ACHN (cell line): ENCODE results near the gene PITPNM2.

Source experiments
- DNase-seq: peaks from one replicate; pipeline ENCODE4 v3.0.0-alpha.2; 2015
- in situ Hi-C: cut with HindIII; loops from 2 replicates; pipeline ENCODE4 v1.10.0; 2017; ENCODE audit warnings: low sequenced_read_pairs, low pct_ligation_motif_present, low pct_unique_long_range_greater_than_20kb

Gene PITPNM2

GRCh38 chr12:123150744-123151456 is at the start of gene PITPNM2:
Gene PITPNM2 (minus strand): TSS chr12:123151090. CDS start chr12:123034590, 116,500 bp downstream.
- in situ Hi-C loops: no loop called here
- DNase-seq: peak; percentile 81

DNA sequence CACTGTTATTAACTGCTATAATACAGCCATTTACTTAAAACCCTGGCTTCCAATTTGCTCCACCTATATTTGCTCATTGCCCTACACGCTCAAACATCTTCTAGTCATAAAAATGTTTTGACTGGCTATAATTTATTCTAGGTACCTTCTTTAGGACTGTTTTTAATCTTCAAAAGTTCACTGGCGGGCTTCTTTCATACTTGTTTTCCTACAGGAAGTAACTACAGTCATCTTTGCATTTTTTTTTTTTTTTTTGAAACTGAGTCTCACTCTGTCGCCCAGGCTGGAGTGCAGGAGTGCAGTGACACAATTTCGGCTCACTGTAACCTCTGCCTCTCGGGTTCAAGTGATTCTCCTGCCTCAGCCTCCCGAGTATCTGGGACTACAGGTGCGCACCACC is 49.5 kb upstream of the PITPNM2 start:
- DNase-seq: no peak
- in situ Hi-C loops: no loop called here

DNA sequence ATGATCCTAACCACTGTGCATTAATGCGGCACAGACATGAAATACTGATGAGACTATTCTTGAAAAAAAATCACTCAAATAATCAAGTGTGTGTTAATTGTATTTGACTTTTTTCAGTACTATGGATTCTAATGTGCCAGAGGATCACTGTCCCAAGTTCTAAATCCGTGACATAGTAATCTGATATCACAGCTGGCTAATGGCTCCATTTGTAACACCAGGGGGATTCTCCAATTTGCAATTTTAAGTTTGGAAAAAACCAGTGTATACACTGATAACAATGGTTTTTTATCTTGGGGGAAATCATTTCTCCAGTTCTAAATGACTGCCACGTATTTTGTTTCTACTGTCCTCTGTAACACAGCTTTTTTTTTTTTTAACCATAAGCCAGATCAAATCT is 49.0 kb upstream of the PITPNM2 start:
- in situ Hi-C loops: no loop called here
- DNase-seq: no peak

- in situ Hi-C loops: no loop called here
- DNase-seq: no peak
Observed at GRCh38 chr12:123187637-123188036, 36.7 kb upstream of the PITPNM2 start.

GRCh38 chr12:123180171-123180570 is 29.3 kb upstream of the PITPNM2 start:
- no peak for DNase-seq
- in situ Hi-C loops: no loop called here

GRCh38 chr12:123171967-123172366 is 21.1 kb upstream of the PITPNM2 start:
- DNase-seq: no peak
- in situ Hi-C loops: no loop called here

DNA sequence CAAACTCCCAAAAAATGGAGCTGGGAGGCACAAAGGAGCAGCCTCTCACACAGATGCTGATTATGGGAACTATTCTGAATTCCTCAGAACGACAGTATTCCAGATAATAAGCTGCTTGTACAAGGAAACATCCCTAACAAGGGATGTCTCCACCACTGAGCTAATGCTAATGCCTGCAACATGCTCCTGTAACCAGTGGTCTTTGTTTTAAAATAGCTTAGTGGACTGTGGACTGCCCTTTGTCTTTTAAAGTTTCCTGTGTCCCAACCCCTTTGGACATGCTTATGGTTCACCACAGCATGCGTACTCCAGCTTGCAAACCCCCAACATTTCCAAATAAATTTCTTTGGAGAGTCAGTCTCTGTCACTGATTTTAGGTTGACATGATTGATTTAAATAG is 16.4 kb upstream of the PITPNM2 start:
- in situ Hi-C loops: no loop called here
- no peak for DNase-seq

DNA sequence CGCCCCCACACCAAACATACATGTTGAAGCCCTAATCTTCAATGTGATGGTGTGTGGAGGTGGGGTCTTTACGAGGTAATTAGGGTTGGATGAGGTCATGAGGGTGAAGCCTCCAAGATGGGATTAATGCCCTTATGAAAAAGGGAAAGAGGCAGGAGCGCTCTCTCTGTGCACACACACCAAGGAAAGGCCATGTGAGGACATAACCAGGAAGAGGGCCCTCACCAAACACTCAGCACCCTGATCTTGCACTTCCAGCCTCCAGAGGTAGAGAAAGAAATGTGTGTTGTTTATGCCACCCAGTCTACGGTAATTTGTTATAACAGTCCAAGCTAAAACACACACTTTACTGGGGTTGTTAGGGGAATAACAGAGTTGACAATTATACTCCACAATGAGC is 14.6 kb upstream of the PITPNM2 start:
- DNase-seq: no peak
- in situ Hi-C loops: no loop called here

DNA sequence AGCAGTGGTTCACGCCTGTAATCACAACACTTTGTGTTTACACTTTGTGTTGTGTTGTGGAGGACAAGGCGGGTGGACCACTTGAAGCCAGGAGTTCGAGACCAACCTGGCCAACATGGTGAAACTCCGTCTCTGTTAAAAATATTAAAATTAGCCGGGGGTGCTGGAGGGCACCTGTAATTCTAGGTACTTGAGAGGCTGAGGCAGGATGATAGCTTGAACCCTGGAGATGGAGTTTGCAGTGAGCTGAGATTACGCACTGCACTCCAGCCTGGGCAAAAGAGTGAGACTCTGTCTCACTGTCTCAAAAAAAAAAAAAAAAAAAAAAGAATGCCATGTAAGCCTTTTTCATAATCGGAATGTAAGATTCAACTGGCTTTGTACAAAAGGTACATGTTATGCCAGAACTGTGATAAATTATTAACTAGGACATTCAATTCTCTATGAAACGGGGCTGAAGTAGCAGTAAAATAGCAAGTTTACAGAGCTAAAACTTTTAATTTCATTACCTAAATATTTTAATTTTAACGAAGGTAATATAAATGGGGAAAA is 13.9 kb upstream of the PITPNM2 start:
- DNase-seq: peak; percentile 79
- in situ Hi-C loops: no loop called here

DNA sequence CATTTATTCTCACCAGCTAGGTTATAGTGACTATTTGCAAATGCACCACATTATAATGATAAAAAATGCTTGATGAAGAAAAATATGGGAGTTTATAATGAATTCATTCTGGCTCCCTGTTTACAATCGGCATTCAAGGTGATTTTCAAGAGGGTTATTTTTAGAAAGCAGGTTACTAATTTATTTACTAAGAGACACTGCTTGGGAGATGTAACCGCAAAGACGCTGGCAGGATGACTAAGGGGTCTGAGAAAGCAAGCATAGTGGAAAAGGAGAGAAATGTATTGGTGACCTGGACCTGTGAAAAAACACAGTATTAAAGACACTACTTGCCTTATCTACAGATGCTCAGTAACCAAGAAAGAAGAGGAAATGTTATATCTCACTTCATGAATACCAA is 13.3 kb upstream of the PITPNM2 start:
- in situ Hi-C loops: no loop called here
- DNase-seq: peak; percentile 96

DNA sequence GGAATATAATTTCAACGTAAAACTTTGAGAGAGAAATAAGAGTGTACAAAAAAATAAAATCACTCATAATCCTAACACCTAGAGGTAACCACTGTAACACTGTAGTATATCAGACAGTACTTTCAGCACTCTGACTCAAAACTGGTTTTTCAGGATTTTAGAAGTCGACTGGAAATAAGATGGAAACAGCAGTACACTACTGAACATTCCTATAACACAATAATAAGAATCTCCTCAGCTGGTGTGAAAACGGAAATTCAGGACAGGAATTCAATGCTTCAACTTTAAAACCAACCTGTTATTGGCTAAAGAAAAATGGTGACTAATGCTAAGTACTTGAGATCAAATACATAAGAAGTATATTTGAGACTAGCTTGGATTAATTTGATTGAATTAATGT is 12.3 kb upstream of the PITPNM2 start:
- in situ Hi-C loops: no loop called here
- no peak for DNase-seq

DNA sequence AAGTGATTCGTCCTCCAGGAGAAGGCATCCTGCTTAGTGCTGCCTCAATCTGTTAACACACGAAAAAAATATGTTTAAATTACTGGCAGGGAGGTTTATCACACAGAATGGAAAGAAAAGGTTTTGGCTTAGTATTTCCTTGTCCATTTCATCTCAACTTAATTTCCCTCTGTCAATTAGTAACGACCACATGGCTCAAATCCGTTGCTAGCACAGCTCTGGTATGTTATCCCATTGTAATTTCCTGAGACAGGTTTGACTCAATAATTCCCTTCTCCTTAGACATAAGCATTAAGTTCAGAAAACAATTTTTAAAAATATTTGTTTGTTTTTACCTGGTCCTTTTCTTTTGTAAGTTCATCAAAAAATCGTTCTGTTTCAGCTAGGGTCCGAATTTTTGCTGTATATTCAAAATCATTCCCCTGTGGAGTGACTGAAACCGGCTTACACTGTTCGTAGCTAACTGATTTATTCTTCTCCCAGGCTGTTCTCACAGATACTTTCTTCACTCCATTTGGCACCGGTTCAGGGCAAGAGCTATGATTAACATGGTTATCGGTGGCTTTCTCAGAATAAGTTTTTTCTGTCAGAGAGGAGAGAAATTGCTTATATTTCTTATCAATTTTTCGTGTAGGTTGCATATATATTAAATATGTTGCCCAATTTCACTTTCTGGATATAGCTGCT is 10.1 kb upstream of the PITPNM2 start:
- peak; percentile 89 for DNase-seq
- in situ Hi-C loops: no loop called here

- DNase-seq: no peak
- in situ Hi-C loops: no loop called here
Observed at GRCh38 chr12:123153906-123154305, 3.0 kb upstream of the PITPNM2 start.

GRCh38 chr12:123152833-123153232 is 1.9 kb upstream of the PITPNM2 start:
- in situ Hi-C loops: no loop called here
- DNase-seq: no peak

DNA sequence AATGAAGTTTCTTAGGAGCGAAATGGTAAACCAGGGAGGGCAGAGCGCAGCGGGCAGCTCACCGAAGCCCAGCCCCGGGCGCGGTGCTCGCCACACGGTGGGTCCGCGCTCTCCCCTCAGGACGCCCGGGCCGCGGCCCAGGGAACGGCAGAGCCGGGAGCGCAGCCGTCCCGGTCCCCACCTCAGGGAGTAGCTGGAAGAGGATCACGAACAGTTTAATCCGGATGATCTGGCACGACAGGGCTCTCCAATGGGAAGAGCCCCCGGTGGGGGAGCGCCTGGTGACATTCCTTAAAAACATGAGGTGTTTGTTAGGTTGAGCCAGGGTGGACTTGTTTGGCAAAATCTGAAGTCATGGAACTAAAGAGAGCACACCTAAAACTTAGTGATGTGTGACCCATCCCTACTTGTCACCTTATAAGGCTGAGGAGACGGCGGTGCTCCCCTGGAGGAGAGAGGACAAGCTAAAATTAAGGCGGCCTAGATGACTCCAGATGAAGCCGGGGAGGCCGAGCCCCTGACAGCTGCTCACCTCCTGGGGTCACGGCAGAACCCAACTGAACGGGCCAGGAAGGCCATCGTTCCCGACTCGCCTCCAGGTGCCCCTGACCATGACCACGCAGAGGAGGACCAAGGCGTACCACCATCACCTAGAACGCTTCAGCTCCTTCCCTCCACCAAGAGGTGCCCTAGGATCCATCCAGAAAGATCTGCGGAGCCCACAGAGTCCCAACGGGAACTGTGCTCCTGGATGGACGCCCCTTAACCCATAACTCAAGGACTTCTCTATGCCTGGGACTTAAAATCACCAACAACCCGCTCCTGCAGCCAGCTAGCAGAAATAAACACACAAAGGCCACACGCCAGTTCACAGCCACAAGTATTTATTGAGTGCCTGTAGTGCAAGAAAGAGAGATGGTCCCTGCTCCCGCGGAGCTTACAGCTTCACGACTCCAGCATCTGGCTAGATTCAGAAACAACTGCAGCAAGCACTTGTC is 866 bp upstream of the PITPNM2 start:
- in situ Hi-C loops: no loop called here
- peak; percentile 35 for DNase-seq

- peak; percentile 39 for DNase-seq
- in situ Hi-C loops: no loop called here
Observed at GRCh38 chr12:123150275-123150743, 581 bp downstream of the PITPNM2 start.

- no peak for DNase-seq
- in situ Hi-C loops: no loop called here
Observed at GRCh38 chr12:123149501-123150274, 1.2 kb downstream of the PITPNM2 start.

- in situ Hi-C loops: no loop called here
- no peak for DNase-seq
Observed at GRCh38 chr12:123149088-123149487, 1.8 kb downstream of the PITPNM2 start.
